Mesothelial cell of epicardium (in vitro differentiated cells): ENCODE data around the gene PDP2. TPM values are rescaled to one million over a fixed set of nuclear protein-coding genes. Genes with fewer than 3 reads are reported as not detected.

Experiments
- DNase-seq, 2 experiments: peaks; one replicate each; pipeline ENCODE4 v3.0.0; 2021; ENCODE audit warnings: low spot score in 2 of 2; ENCODE audit not compliant: unreplicated experiment in 2 of 2
- H3K27ac Mint-ChIP-seq: 2 replicates; pipeline ENCODE4 v1.8.0; 2021; ENCODE audit warnings: mixed read lengths
- H3K27me3 Mint-ChIP-seq: 2 replicates; pipeline ENCODE4 v1.8.0; 2021; ENCODE audit warnings: low read depth, mixed read lengths
- H3K36me3 Mint-ChIP-seq: 2 replicates; pipeline ENCODE4 v1.8.0; 2021; ENCODE audit warnings: mixed read lengths
- H3K4me1 Mint-ChIP-seq: 2 replicates; pipeline ENCODE4 v1.8.0; 2021; ENCODE audit warnings: mixed read lengths
- H3K4me3 Mint-ChIP-seq: 2 replicates; pipeline ENCODE4 v1.8.0; 2021; ENCODE audit warnings: mild to moderate bottlenecking, moderate library complexity, mixed read lengths
- H3K9me3 Mint-ChIP-seq: 2 replicates; pipeline ENCODE4 v1.8.0; 2021; ENCODE audit warnings: mixed read lengths
- total RNA-seq: library from RNA; stranded (reverse); gene quantifications from 3 replicates; pipeline ENCODE4 v1.2.1, GENCODE V29; 2021
- TF ChIP-seq, protein P1 (sequence below): fragments of 200-600 bp; sonication (generic); IDR thresholded peaks from one replicate; pipeline ENCODE4 v1.5.0; 2021; ENCODE audit warnings: antibody characterized with exemption; ENCODE audit not compliant: unreplicated experiment

The PDP2 gene
- total RNA-seq, 1 donor from 2014 or later = 16.9 TPM

DNA sequence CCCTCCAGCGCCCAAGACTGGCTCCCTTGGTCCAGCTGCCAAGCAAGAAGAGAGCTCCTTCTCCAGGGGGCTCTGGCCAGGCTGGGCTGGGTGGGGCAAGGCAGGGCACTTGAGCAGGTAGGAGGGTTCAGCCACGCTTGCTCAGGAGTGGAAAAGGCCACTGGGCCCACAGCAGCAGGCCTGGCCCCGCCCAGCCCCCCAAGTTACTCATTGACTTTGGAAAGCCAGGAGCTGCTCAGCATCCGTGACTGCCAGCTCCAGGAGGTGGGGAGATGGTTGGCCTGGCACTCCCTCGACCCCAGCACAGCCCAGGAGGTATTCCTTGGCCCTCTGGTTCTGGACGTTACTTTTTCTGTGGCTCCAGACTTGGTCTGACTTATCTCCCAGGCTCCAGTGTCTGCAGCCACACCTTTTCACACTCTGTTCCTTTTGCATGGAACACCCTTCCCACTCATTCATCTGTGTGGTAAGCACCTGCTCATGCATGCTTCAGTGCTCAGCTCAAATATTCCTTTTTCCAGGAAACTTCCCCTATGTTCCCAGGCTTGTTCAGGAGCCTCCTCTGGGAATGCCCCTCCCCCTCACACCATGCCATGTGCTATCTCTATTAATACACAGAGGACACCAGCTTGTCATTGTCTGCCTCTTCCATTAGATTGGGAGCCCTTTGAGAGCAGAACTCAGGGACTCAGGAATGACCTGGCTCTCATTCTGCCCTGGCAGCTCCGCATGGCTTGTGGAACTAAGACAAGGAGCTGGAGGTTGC, 38.7 kb downstream of the PDP2 start, which contains the start of gene CDH16:
CDH16 (minus strand) TSS at position 83 of the 766 bp plus-strand sequence. CDS start 820 bp downstream, outside the sequence.
- TF ChIP-seq, protein P1, sequence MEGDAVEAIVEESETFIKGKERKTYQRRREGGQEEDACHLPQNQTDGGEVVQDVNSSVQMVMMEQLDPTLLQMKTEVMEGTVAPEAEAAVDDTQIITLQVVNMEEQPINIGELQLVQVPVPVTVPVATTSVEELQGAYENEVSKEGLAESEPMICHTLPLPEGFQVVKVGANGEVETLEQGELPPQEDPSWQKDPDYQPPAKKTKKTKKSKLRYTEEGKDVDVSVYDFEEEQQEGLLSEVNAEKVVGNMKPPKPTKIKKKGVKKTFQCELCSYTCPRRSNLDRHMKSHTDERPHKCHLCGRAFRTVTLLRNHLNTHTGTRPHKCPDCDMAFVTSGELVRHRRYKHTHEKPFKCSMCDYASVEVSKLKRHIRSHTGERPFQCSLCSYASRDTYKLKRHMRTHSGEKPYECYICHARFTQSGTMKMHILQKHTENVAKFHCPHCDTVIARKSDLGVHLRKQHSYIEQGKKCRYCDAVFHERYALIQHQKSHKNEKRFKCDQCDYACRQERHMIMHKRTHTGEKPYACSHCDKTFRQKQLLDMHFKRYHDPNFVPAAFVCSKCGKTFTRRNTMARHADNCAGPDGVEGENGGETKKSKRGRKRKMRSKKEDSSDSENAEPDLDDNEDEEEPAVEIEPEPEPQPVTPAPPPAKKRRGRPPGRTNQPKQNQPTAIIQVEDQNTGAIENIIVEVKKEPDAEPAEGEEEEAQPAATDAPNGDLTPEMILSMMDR = no peak
- H3K27me3 Mint-ChIP-seq = peaks cover 73% of the 10 kb centered on the region
- no peak within 1 kb of the TSS for H3K27ac Mint-ChIP-seq
- H3K36me3 Mint-ChIP-seq = no peaks in the 10 kb centered on the region
- DNase-seq = no peak
- no peaks in the 10 kb centered on the region for H3K9me3 Mint-ChIP-seq
- H3K4me3 Mint-ChIP-seq = no peak within 1 kb of the TSS
- H3K4me1 Mint-ChIP-seq = peaks cover 6% of the 10 kb centered on the region

DNA sequence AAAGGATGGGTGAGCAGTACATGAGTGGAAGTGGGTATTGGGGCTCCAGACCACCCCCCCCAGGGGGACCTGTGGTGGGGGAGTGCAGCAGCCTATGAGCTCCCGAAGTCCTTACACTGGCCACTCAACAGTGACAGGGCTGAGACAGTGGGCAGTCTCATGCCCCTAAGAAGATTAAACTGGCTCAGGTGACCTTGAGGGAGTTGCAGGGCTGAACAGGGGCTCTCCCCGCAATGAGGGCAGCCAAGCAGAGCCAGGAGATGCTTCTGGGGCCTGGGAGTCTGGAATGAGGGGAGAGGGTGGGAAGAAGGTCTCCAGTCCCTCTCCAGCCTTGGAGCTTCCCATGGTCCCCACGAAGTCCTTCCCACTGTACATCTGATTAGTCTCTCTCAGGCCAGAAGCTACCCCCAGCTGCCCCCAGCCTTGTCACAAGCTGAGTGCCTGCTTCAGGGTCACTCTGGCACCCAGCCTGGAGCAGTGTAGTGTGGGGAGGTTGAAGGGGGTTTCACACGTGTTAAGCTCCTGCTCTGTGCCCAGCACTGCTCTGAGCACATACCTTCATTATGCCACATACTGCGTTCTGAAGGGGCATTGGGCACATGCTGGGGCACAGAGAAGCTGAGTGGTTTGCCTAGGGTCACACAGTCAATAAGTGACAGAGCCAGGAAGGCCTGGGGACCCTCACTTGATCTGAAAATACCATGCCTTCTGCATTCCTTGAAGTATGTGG, 39.4 kb downstream of the PDP2 start:
- Mint-ChIP-seq H3K27ac (no peak overlapping the region), H3K4me1 (peaks cover 8% of the 10 kb centered on the region), H3K9me3 (no peaks in the 10 kb centered on the region), H3K27me3 (peaks cover 74% of the 10 kb centered on the region), H3K4me3 (no peak overlapping the region), H3K36me3 (no peaks in the 10 kb centered on the region)
- DNase-seq = no peak
- TF ChIP-seq, protein P1 = no peak

DNA sequence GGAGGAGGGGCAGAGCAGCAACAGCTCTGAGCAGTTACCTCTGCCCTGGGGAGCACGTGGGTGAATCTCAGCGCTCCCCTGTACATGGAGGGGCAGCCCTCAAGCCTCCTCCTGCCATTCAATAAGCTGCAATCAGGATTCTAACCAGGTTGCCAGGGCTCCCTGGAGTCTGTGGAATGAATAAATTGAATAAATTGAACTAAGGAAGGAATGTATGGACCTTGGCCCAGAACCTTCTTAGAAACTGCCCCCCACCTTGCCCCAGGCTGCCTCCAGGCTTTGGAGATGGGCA, 39.9 kb downstream of the PDP2 start:
- Mint-ChIP-seq H3K36me3 (no peaks in the 10 kb centered on the region), H3K4me3 (no peak overlapping the region), H3K4me1 (peaks cover 8% of the 10 kb centered on the region), H3K27ac (no peak overlapping the region), H3K27me3 (peaks cover 73% of the 10 kb centered on the region), H3K9me3 (no peaks in the 10 kb centered on the region)
- DNase-seq = no peak
- TF ChIP-seq, protein P1 = no peak

DNA sequence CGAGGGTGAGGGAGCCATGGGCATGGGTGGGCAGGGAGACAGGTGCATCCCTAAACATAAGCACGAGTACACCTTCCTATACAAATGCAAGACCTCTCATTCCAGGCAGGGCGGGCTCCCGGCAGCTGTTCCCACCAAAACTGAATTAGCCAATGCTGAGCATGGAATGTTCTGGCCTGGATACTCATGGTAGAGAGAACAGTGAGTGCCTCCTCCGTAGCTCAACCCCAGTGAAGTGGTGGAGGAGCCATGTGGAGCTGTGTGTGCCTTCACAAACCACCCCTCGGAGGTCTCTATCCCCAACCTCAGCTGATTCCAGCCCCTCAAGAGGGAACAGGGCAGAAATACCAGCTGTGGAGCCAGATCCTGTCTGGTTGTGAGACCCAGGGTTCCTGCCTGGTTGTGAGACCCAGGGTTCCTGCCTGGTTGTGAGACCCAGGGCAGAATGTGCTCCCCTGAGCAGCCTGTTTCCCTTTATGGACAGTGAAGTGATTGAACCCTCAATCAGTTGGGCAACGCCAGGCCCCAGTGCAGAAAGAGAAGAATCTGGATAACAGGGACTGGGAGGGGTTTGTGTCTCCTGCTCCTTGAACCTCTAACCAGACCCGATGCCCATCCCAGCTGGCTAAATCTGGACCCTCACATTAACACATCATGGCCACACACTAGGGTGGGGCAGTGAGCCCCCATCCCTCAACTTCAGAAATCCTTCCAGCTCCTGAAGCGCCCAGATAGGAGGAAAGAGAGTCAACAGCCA, 40.8 kb downstream of the PDP2 start:
- Mint-ChIP-seq H3K9me3 (no peaks in the 10 kb centered on the region), H3K27ac (no peak overlapping the region), H3K36me3 (no peaks in the 10 kb centered on the region), H3K4me1 (peaks cover 15% of the 10 kb centered on the region), H3K4me3 (no peak overlapping the region), H3K27me3 (peaks cover 76% of the 10 kb centered on the region)
- DNase-seq = no peak
- TF ChIP-seq, protein P1 = no peak

DNA sequence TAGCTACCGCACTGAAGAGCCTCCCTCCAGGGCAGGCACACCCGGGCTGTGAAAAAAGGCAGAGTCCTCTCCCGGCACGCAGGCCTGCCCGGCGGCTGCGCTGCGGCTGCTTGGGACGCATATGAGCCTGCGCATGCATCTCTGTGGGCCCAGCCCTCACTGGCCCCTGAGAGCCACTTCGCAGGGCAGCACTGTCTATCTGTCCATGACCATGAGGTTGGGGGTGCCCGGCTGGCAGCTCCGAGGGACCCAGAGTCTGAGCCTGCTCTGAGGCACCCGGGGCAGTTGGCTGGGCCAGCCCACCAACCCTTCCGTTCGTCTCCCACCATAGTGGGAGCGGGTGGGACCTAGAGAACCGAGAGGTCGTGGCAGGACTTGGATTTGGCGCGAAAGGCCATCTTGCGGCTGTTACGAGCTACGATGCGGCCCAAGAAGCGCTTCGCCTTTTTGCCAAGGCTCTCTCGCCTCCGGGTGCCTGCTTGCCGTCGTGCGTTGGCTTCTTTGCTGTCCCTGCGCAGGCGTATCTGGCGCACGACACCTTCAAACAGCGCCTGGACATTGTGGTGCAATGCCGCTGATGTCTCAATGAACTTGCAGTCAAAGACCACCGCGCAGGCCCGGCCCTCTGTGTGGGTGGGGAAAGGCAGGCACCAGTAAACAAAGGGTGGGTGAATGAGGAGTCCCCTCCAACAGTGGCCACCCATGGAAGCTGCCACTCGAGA, 41.6 kb downstream of the PDP2 start:
- TF ChIP-seq, protein P1 = no peak
- peaks cover 15% of the 10 kb centered on the region for H3K4me1 Mint-ChIP-seq
- peaks cover 78% of the 10 kb centered on the region for H3K27me3 Mint-ChIP-seq

More for the DNA sequence above, 41.6 kb downstream of the PDP2 start:
- DNase-seq = no peak
- no peak overlapping the region for H3K27ac Mint-ChIP-seq
- no peaks in the 10 kb centered on the region for H3K36me3 Mint-ChIP-seq
- H3K4me3 Mint-ChIP-seq = no peak overlapping the region
- H3K9me3 Mint-ChIP-seq = no peaks in the 10 kb centered on the region
